SKM-1 treated with dmso at 0.1 percent for 144 hours (cell line): ENCODE measurements around the gene PDZD8.
A peak's percentile ranks its signal among the peaks of the same experiment; 100 is the strongest.

ENCODE experiments used
- DNase-seq: peaks from one replicate; lab custom pipeline; 2025; ENCODE audit not compliant: unreplicated experiment; lab: John Stamatoyannopoulos, UW

PDZD8 gene

GRCh38 chr10:117399341-117400196, 24.3 kb upstream of the PDZD8 start:
- DNase-seq: peak; percentile 92

- peak; percentile 32 for DNase-seq
These were observed 22.8 kb upstream of the PDZD8 start for GRCh38 chr10:117398029-117398428.

GRCh38 chr10:117391436-117392205, 16.4 kb upstream of the PDZD8 start:
- DNase-seq: no peak

GRCh38 chr10:117390420-117390819, 15.2 kb upstream of the PDZD8 start:
- peak; percentile 74 for DNase-seq

GRCh38 chr10:117386805-117387204, 11.6 kb upstream of the PDZD8 start:
- no peak for DNase-seq

GRCh38 chr10:117382861-117383260, 7.6 kb upstream of the PDZD8 start:
- no peak for DNase-seq

- peak; percentile 52 for DNase-seq
These were observed 507 bp downstream of the PDZD8 start for GRCh38 chr10:117374506-117375359.

GRCh38 chr10:117373823-117374505, 1.3 kb downstream of the PDZD8 start:
- peak; percentile 45 for DNase-seq

GRCh38 chr10:117370205-117370604, 5.0 kb downstream of the PDZD8 start:
- no peak for DNase-seq

- no peak for DNase-seq
These were observed 7.5 kb downstream of the PDZD8 start for GRCh38 chr10:117367718-117368117.

GRCh38 chr10:117366741-117367140, 8.5 kb downstream of the PDZD8 start:
- no peak for DNase-seq

GRCh38 chr10:117365612-117366011, 9.6 kb downstream of the PDZD8 start:
- no peak for DNase-seq

- no peak for DNase-seq
These were observed 10.9 kb downstream of the PDZD8 start for GRCh38 chr10:117364110-117364960.

- no peak for DNase-seq
These were observed 12.2 kb downstream of the PDZD8 start for GRCh38 chr10:117363028-117363427.

GRCh38 chr10:117362313-117362712, 12.9 kb downstream of the PDZD8 start:
- DNase-seq: no peak

- no peak for DNase-seq
These were observed 14.1 kb downstream of the PDZD8 start for GRCh38 chr10:117360994-117361667.

GRCh38 chr10:117360016-117360415, 15.2 kb downstream of the PDZD8 start:
- no peak for DNase-seq

- no peak for DNase-seq
These were observed 20.2 kb downstream of the PDZD8 start for GRCh38 chr10:117355072-117355471.

- peak; percentile 20 for DNase-seq
These were observed 21.6 kb downstream of the PDZD8 start for GRCh38 chr10:117353684-117354083.
